GM21825 (cell line): ENCODE measurements around the gene TMEM131L.
A peak's percentile ranks its signal among the peaks of the same experiment; 100 is the strongest.
"Not testable (repeated sequence)": the region's sequence is repeated elsewhere in the genome, so short reads cannot be mapped to it uniquely, and the experiment has no call there.

ENCODE experiments used
- ATAC-seq: cut with Tn5 transposase; IDR thresholded peaks from one replicate; pipeline ENCODE4 v1.9.1; 2021; ENCODE audit warnings: mild to moderate bottlenecking, moderate library complexity; ENCODE audit not compliant: unreplicated experiment

The TMEM131L gene

DNA sequence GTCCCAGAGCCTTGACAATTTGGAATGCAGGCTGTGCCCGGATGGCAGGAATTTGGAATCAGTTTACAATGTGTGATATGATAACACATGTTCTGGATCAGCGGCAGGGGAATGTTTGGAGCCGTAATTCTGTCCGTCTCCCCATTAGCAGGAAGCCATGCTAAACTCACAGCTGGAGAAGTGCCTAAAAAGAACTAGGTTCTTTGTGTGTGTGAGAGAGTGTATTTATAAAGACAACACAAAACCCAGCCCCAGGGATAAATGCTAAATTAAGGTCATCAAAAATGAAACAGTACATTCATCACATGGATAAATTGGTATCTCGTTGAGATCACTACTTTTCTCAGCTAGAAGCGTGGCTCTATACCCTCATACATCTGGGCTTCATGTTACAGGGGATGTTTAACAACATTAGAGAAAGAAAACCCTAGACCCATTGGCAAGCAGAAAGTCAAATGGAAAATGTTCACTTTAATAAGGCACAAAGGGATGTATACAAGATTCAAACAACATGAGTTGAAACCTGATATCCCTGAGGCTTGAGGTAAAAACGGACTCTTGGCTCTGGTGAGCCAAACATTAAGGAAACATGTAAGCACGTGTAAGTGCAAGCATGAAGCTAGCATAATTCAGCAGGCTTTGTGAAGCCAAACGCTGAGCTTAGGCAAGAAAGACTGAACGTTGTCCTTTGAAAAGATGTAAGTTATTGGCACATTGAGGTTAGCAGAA is 18.0 kb upstream of the TMEM131L start:
- ATAC-seq = no peak

- no peak for ATAC-seq
Measured at GRCh38 chr4:153449338-153449737, 16.8 kb upstream of the TMEM131L start.

DNA sequence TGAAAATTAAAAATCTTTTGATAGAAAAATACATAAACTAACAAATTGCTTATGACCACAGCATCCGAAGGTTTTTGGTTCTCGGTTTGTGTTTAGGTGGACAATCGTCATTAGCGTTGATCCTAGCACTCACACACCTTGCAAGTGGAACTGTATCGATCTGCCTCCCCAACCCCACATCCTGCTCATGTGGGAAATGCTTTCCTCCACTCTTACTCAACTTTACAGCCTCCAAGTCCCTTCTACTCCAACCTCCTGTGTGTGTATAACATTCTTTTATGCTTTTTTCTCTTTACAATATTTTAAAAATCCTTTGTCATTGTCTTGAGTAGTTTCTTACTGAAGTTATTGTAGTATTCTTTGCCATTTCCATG is 15.6 kb upstream of the TMEM131L start:
- ATAC-seq = peak; percentile 45

- not testable (repeated sequence) for ATAC-seq
Measured at GRCh38 chr4:153451145-153451544, 15.0 kb upstream of the TMEM131L start.

- ATAC-seq = no peak
Measured at GRCh38 chr4:153451911-153452657, 14.1 kb upstream of the TMEM131L start.

DNA sequence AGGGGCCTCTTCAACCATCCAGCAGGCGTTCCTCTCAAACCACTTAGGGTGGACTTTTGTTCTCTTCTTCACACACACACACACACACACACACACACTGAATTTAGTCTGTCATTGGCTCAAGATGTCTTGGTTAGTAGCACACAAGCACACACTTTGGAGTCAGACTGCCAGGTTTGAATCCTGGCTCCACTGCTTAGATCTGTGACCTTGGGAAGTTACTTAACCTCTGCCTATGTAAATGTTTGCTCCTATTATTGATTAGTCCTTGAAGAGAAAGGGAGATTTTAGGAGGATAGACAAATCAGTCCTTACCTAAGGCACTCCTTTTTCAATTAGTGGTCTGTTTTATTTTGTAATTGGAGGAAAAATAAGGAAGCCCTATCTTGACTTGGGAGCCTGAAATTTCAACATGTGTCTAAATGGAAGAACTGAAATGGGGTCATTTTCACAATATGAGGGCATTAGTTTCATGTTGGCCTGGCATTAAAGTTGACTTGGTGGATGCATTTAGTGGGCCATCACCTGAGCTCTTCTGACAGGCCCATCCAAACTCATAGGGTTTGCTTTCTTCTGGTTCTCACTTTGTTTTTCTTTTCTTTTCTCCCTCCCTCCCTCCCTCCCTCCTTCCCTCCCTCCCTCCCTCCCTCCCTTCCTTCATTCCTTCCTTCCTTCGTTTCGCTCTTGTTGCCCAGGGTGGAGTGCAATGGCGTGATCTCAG is 13.3 kb upstream of the TMEM131L start:
- ATAC-seq = no peak

GRCh38 chr4:153453402-153453801 is 12.8 kb upstream of the TMEM131L start:
- no peak for ATAC-seq

GRCh38 chr4:153458969-153459368 is 7.2 kb upstream of the TMEM131L start:
- ATAC-seq = no peak

DNA sequence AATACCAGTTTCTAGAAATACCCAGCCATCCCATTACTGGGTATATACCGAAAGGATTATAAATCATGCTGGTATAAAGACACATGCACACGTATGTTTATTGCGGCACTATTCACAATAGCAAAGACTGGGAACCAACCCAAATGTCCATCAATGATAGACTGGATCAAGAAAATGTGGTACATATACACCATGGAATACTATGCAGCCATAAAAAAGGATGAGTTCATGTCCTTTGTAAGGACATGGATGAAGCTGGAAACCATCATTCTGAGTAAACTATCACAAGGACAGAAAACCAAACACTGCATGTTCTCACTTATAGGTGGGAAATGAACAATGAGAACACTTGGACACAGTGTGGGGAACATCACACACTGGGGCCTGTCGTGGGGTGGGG is 4.6 kb upstream of the TMEM131L start:
- ATAC-seq = not testable (repeated sequence)

GRCh38 chr4:153464068-153464467 is 2.1 kb upstream of the TMEM131L start:
- no peak for ATAC-seq

DNA sequence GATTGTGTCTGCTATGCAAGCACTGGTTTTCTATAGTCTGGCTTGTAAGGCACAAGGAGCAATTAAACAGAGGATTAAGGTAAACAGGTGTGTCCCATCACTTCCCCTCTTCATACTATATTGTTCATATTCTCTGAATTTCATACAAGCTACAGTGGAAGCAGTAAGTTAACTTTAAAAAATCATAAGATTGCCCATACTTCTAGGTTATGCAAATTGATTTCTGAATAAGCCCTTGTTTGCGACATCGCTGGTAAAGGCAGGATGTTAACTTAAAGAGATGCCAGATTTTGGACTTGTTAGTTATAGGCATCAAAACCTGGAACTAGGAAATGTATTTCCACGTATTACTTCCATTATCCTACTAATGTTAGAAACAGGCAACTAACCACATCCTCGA is 1.0 kb upstream of the TMEM131L start:
- no peak for ATAC-seq

DNA sequence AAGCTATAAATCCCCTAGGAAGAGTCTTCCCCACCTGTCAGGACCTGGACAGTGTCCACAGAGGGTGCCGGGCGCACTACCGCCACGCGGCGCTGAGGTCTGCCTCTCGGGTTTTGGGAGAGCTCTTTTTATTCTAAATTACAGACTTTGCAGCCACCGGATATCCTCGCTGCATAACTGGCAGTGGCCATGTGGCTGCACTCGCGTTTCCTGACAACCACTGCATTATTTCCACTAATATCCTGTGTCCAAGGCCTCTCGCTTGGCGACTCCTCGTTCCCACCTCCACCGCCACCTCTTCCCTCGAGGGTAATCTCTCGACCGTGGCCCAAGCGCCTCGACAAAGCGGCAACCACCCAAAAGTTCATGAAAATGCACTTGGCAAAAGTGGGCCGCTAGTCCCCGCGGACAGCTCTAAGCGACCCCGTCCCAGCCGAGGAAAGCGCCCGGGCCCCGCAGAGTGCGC is 512 bp upstream of the TMEM131L start:
- ATAC-seq = peak; percentile 7

- ATAC-seq = peak; percentile 60
Measured at GRCh38 chr4:153466949-153467896, 1.1 kb downstream of the TMEM131L start.

DNA sequence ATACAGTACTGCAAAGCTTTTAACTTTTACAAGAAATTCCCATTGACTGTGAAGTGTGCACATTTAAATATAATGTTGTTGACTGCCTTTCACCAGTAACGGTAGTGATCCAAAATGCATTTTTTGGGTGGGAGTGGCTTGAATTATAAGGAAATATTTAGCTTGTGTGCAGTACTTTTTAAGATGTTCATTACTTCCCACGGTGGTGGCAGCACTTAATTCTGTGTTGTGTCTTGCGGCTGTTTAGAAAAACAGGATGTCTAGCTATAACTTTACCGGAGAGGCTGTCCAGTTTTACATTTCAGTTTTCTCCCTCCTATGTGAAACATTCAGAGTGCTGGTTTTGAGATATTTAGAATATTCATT is 1.7 kb downstream of the TMEM131L start:
- ATAC-seq = no peak

GRCh38 chr4:153468587-153468986 is 2.4 kb downstream of the TMEM131L start:
- peak; percentile 17 for ATAC-seq

- no peak for ATAC-seq
Measured at GRCh38 chr4:153469031-153469430, 2.9 kb downstream of the TMEM131L start.

GRCh38 chr4:153471071-153471697 is 5.0 kb downstream of the TMEM131L start:
- not testable (repeated sequence) for ATAC-seq

- ATAC-seq = peak; percentile 27
Measured at GRCh38 chr4:153471698-153472093, 5.5 kb downstream of the TMEM131L start.

DNA sequence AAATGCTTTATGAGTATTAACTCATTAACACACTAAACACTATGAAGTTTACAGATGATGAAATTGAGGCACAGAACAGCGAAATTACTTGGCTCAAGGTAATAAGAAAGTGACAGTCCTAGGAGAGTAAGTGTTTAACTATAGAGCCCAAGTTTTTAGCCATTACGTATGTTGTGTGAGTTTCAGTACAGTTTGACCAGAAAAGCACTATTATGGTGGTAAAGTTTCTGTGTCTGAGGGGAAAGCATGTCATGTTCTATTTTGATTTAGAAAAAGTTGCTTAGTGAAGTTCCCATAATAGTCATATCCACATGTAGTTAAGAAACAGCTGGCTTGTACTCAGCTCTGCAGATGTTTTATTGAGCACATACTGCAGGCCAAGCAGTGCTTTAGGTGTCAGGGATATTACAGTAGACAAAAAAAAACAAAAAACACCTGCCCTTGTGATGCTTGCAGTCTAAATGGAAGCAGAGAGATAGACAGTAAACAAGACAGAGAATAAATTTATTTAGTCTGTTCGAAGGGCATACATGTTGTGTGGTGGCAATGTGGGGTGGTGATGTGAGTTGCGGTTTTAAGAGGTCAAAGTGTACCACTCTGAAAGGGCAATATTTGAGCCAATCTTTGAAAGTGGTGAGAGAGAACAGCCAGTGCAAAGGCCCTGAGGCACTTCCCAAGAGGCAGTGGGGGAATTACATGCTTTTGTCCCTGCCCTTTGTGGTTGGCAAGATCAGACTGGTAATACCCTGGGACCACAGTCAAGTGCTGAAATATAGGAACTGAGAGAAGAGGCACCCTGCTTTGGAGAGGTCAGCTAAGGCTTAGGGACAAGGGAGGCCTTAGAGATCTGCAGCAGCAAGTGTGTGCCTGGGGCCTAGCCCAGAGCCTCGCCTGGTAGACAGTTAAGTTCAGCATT is 6.2 kb downstream of the TMEM131L start:
- peak; percentile 39 for ATAC-seq
